Measurements from ENCODE around the gene ZNF593OS. TPM values are rescaled to one million over a fixed set of nuclear protein-coding genes. Genes with fewer than 3 reads are reported as not detected.

ZNF593OS gene
- 0.28 TPM in 1 of 2 replicates, not detected in the other for total RNA-seq

DNA sequence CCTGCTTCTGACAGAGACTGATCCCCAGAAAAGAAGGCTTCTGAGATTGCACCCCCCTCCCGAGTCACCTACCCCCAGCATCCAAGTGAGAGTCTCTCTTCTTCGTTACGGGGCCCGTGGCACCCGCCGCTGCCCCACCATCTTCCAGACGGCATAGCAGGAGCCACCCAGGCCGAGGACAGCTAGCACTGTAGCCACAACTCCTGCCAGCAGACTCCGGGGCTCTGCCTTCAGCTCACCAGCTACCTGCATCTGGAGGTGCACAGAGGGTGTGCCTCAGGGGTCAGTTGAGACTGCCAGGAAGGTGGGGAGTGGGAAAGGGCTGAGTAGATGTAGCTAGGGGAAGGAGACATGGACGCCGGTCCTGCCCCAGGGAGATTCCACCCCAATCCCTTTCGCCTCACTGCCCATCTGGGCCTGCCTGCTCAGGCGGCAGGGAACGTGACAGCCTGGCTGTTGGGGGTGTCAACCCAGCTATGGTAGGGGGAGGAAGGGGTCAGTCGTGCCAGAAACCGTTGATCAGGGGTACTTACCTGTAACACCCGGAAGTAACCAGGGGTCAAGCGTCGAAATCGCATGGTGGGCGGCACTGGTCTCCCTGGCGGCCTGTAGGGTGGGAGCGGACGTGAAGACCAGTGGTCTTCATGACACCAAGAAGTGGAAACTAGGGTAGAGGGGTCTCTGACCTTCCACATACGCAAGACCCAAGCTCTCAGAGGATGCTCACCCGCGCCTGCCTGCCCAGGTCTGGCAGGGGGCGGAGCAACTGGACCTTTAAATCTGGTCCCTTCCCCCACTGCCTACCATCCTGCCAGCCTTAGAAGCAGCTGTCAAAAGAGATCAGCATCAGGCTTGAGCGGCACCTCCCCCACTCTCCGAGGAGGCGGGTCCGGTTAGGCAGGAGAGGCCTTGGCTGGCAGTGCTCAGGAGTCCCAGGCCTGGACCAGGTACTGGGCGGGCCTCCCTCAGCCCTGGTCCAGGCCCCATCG lies at the start of gene ZNF593OS:
Gene ZNF593OS (minus strand): TSS at position 749 of the 989 bp plus-strand sequence. CDS start 171 bp downstream, at position 578.

DNA sequence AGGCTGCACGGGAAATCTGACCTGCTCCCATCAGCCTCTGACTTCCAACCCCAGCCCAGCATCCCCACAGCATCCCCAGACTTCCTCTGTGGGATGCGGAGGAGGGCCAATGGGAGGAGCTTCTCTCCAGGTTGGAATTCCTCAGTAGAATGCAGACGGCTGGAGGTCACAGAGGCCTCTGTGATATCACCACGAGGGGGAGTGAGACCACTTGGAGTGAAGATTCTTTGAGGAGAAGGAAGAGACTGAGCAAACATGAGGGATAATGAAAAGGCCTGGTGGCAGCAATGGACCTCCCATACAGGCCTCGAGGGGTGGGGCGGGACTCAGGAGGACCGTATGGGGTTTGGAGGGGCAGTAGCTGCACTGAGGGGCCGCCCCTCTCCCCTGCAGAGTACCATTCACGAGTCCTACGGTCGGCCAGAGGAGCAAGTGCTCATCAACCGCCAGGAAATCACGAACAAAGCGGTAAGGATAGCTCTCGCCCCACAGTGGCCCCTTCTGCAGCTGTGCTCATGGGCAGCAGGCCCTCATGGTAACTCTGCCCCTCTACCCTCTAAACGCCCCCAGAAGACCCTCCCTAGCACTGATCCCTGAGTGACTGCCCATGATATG lies 18.8 kb upstream of the ZNF593OS start, which contains the start of gene CATSPER4:
Gene CATSPER4 (plus strand): TSS at position 230 of the 615 bp plus-strand sequence. CDS start 26 bp downstream, at position 256.

DNA sequence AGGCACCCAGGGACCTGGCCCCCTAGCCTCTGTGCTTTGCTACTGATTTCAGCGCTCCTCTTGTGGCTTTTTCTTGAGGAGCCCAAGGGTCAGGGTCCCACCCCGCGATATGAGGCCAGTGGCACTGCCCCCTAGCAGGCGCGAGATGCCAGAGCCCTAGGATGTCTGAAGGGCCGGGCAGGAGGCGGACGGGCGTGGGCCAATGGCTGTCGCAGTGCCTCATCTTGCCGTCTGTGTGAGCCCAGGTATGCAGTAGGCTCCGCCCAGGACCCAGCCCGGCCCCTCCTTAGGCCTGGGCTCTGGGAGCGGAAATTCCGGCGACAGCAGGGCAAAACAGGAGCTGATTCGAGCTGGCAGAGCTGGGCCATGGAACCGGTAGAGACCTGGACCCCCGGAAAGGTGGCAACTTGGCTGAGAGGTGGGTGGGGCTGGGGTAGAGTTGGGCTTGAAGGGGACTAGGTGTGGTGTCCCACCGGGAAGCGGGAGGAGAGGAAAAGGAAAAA lies 5.6 kb upstream of the ZNF593OS start, which contains the start of gene CNKSR1:
Gene CNKSR1 (plus strand): TSS at position 310 of the 503 bp plus-strand sequence. CDS start 57 bp downstream, at position 367.

DNA sequence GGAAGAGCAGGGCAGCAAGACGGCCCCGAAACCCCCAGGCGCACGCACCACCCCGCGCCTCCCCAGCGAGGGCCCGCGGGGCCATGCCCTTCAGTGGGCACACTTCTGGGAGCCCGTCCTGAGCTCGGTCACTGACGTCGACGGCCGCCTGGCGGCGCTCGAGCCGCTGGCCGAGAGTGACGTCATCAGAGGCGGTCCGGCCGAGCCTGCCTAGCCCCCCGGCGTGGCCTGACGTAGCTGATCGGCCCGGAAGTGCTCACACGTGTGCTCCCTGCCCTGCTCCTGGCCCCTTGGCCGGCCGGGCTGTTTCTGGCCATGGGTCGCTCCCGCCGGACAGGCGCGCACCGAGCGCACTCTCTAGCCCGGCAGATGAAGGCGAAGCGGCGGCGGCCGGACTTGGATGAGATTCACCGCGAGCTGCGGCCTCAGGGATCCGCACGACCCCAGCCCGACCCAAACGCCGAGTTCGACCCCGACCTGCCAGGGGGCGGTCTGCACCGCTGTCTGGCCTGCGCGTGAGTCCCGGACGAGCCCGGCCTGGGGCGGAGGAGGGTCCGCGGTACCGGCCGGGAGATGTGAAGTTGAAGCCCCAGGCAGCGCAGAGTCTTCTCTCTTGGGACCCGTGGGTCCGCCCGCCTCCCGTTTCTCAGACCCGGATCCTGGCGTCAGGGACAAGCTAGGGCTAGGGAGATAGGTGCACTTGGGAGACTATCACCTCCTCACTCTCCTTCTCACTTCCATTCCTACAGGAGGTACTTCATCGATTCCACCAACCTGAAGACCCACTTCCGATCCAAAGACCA lies 1.8 kb downstream of the ZNF593OS start, which contains the start of gene ZNF593:
Gene ZNF593 (plus strand): TSS at position 240 of the 803 bp plus-strand sequence. CDS start 76 bp downstream, at position 316.

DNA sequence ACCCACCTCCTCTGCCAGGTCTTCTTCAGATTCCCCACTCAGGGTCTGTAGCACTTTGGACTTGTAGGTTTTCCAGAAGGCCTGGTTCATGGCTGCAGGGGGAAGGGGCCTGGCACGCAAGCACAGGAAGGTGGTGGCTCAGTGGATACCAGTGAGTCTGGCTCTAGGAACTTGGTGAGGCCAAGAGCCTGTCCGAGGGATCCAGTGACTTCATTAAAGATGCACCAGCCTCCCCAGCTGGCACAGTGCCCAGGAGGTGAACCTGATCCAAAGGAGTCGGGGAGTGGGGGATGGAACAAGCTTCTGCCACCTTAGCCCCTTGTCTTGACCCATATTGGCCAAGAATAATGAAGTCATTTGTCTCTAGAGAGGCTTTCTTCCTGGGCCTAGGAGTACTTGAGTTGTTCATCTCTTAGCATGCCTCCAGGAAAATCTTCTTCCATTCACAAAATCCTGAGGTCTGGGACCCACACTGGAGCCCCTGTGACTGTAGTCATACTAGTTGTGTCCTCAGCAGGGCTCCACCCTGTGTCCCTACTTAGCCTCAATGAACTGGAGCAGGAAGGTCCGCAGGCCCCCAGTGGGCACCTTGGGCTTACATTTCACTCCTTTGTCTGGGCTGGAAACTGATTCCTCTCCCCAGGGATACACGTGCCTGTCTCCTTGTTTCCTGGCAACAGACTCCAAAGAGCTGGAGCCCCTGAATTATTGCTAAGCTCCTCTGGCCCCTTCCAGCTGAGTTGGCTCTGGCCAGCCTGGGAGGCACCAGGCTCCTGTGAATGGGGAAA lies 3.0 kb downstream of the ZNF593OS start, which contains the start of gene C1orf232:
Gene C1orf232 (minus strand): TSS at position 554 of the 788 bp plus-strand sequence. CDS start 464 bp downstream, at position 90.

DNA sequence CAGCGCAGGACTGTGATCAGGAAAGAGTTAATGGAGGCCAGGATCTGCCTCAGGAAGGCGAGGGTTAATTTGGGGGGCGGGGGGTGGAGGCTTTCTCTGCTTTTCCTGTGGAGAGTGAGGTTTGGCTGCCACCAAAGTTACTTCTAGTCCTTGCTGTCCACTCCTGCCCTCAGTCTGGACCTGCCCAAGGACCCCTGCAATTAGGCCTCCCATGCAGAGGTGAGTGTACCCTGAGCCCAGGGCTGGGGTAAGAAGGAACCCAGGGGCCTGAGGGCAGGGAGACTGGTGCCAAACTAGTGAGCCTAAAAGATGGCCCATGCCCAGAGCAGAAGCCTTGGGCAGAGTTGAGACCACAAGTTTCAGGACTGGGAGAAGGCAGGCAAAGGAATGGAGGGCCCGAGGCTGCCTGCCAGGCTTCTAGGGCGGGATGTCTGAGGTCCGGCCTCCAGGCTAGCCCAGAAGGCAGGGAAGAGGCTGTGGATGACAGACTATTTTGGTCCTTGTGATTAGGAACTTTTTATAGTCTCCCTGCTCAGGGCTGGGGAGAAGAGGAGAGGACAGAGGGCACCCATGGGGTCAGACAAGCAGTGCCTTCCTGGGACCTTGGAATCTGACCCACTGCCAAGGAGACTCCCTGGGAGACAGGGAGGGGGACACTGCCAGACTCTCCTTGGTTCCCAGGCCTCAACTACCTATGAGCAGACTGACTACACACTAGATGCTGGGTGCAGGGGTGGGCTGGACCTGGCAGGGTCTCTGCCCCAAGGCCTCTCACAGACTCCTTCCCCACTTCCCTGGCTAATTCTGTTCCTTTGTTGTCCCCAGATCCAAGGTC lies 12.5 kb downstream of the ZNF593OS start, which contains the start of gene FAM110D:
Gene FAM110D (plus strand): TSS at position 172 of the 835 bp plus-strand sequence. CDS start 2,213 bp downstream, outside the sequence.

Other genes starting within 250 kb of the ZNF593OS start
- 9.0 and 11.1 TPM in 2 replicates for gene PAFAH2, start 173.8 kb downstream of the ZNF593OS start, total RNA-seq
- gene EXTL1, start 150.1 kb downstream of the ZNF593OS start, total RNA-seq, result 0.56 and 0.58 TPM in 2 replicates
- not detected in 2 replicates for gene SLC30A2, start 125.7 kb downstream of the ZNF593OS start, total RNA-seq
- under 0.01 TPM in 1 of 2 replicates, not detected in the other for gene TRIM63, start 104.2 kb downstream of the ZNF593OS start, total RNA-seq
- gene PDIK1L, start 60.0 kb downstream of the ZNF593OS start, total RNA-seq, result 4.2 and 4.6 TPM in 2 replicates
- gene FAM110D, start 12.8 kb downstream of the ZNF593OS start, total RNA-seq, result under 0.01 TPM in 1 of 2 replicates, not detected in the other
- gene C1orf232, start 2.9 kb downstream of the ZNF593OS start, total RNA-seq, result not detected in 2 replicates
- gene ZNF593, start 1.9 kb downstream of the ZNF593OS start, total RNA-seq, result 22.0 and 47.4 TPM in 2 replicates
- 0.19 and 0.85 TPM in 2 replicates for gene CNKSR1, start 5.7 kb upstream of the ZNF593OS start, total RNA-seq
- gene CATSPER4, start 18.8 kb upstream of the ZNF593OS start, total RNA-seq, result not detected in 2 replicates
- gene CEP85, start 62.4 kb upstream of the ZNF593OS start, total RNA-seq, result 7.3 and 11.1 TPM in 2 replicates
- 20.9 and 22.8 TPM in 2 replicates for gene SH3BGRL3, start 108.3 kb upstream of the ZNF593OS start, total RNA-seq
- 2.3 and 3.1 TPM in 2 replicates for gene UBXN11, start 134.8 kb upstream of the ZNF593OS start, total RNA-seq
- not detected in 2 replicates for gene CD52, start 146.1 kb upstream of the ZNF593OS start, total RNA-seq
- gene CRYBG2, start 182.3 kb upstream of the ZNF593OS start, total RNA-seq, result under 0.01 TPM in 1 of 2 replicates, not detected in the other
- not detected in 2 replicates for gene ZNF683, start 200.9 kb upstream of the ZNF593OS start, total RNA-seq
- not detected in 2 replicates for gene LIN28A, start 239.0 kb upstream of the ZNF593OS start, total RNA-seq